ENCODE data around the gene WDR33. TPM values are rescaled to one million over a fixed set of nuclear protein-coding genes. Genes with fewer than 3 reads are reported as not detected.

Gene WDR33
- total and polyA plus RNA-seq, 9 of the 15 experiments (the other 6 are each of a cell fraction or from before 2014, with no cell fraction given), result 24.2 to 57.4 (median 38.4) TPM

DNA sequence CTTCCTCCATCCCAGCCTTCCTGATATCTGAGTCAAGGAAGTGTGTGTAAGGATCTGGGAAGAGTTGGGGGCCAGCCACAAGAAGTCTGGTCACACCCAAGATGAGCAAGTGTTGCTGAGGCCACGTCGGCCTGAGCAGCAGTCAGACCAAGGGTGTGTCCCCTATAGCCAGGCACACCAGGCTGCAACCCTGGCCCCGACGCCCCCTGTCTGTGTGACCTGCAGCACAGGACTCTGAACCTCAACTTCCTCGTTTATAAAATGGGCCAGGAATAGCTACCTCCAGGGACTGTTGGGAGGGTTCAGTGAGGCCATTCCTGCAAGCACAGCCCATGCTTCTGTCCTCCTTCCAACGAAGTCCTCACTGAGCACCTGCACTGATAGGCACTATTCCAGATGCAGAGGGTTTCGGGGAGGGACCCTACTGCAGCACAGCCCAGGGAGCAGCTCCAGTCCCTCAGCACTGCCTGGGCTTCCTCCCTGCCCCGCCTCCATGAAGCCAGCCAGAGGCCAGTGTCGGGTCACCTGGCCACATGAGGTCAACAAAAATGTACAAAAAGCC is 148.9 kb downstream of the WDR33 start:
- Histone ChIP-seq H3K9me3 (replicated peaks; ENCODE audit: control insufficient read depth, insufficient read depth, low read depth, low read length) (no peaks in the 10 kb centered on the region; the same call in 1 of the 2 replicates), H3K79me2 (ENCODE audit: control insufficient read depth, insufficient read depth, low read length) (no peaks in the 10 kb centered on the region), H3K9ac (ENCODE audit: insufficient read depth in 1 of 2, low read depth in 2 of 2, low read length in 2 of 2) (no peak overlapping the region; a peak in 1 of 4 replicates), H3K27ac (ENCODE audit: extremely low read depth, low read depth, low read length) (no peak overlapping the region), H3K4me3 (no peak overlapping the region), H3K36me3 (ENCODE audit: control insufficient read depth, insufficient read depth, low read length) (no peaks in the 10 kb centered on the region), H3K4me1 (replicated peaks in 1 of 2; ENCODE audit: control insufficient read depth in 2 of 2, insufficient read depth in 2 of 2, low read length in 2 of 2) (peaks cover 2 to 9% of the 10 kb centered on the region in 2 experiments; a peak in 3 of 5 replicates), H3K27me3 (ENCODE audit: control insufficient read depth in 2 of 2, insufficient read depth in 2 of 2, low read length in 2 of 2) (peaks cover 42 to 61% of the 10 kb centered on the region in 2 experiments), H2AFZ (ENCODE audit: low read depth, low read length) (no peak overlapping the region), H3K9me1 (ENCODE audit: control insufficient read depth, insufficient read depth, low read length) (no peaks in the 10 kb centered on the region), H3K4me2 (ENCODE audit: insufficient read depth, low read length) (no peak overlapping the region), H4K20me1 (replicated peaks; ENCODE audit: control insufficient read depth, insufficient read depth, low read length) (no peaks in the 10 kb centered on the region; the same call in none of the 2 replicates)
- no peak for DNase-seq (ENCODE audit: extremely low read depth in 1 of 4, low spot score in 3 of 4)
- ATAC-seq, result peak; percentile 44
- TF ChIP-seq ASH1L (IDR thresholded peaks at IDR 0.05; ENCODE audit: borderline replicate concordance, low read depth, partially characterized antibody), result no peak
- no peak for TF ChIP-seq TAF1 (IDR thresholded peaks at IDR 0.05; ENCODE audit: control insufficient read depth, extremely low read depth, insufficient read depth, low read length, severe bottlenecking)
- TF ChIP-seq, protein P1, sequence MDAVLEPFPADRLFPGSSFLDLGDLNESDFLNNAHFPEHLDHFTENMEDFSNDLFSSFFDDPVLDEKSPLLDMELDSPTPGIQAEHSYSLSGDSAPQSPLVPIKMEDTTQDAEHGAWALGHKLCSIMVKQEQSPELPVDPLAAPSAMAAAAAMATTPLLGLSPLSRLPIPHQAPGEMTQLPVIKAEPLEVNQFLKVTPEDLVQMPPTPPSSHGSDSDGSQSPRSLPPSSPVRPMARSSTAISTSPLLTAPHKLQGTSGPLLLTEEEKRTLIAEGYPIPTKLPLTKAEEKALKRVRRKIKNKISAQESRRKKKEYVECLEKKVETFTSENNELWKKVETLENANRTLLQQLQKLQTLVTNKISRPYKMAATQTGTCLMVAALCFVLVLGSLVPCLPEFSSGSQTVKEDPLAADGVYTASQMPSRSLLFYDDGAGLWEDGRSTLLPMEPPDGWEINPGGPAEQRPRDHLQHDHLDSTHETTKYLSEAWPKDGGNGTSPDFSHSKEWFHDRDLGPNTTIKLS (IDR thresholded peaks at IDR 0.05; ENCODE audit: borderline replicate concordance, low read depth), result no peak
- no peak for TF ChIP-seq OTX1 (CRISPR knock-in tag; IDR thresholded peaks at IDR 0.05)
- TF ChIP-seq CBFA2T2 (conservative IDR thresholded peaks at IDR 0.05), result no peak
- no peak for TF ChIP-seq SIX5 (IDR thresholded peaks at IDR 0.05; ENCODE audit: borderline replicate concordance in 1 of 2, insufficient read depth in 1 of 2, low read depth in 1 of 2, low read length in 2 of 2)
- TF ChIP-seq SIN3B (IDR thresholded peaks at IDR 0.05; ENCODE audit: low read depth), result no peak
- TF ChIP-seq, protein P2, sequence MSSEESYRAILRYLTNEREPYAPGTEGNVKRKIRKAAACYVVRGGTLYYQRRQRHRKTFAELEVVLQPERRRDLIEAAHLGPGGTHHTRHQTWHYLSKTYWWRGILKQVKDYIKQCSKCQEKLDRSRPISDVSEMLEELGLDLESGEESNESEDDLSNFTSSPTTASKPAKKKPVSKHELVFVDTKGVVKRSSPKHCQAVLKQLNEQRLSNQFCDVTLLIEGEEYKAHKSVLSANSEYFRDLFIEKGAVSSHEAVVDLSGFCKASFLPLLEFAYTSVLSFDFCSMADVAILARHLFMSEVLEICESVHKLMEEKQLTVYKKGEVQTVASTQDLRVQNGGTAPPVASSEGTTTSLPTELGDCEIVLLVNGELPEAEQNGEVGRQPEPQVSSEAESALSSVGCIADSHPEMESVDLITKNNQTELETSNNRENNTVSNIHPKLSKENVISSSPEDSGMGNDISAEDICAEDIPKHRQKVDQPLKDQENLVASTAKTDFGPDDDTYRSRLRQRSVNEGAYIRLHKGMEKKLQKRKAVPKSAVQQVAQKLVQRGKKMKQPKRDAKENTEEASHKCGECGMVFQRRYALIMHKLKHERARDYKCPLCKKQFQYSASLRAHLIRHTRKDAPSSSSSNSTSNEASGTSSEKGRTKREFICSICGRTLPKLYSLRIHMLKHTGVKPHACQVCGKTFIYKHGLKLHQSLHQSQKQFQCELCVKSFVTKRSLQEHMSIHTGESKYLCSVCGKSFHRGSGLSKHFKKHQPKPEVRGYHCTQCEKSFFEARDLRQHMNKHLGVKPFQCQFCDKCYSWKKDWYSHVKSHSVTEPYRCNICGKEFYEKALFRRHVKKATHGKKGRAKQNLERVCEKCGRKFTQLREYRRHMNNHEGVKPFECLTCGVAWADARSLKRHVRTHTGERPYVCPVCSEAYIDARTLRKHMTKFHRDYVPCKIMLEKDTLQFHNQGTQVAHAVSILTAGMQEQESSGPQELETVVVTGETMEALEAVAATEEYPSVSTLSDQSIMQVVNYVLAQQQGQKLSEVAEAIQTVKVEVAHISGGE (CRISPR knock-in tag; IDR thresholded peaks at IDR 0.05), result no peak
- no peak for TF ChIP-seq SAFB (IDR thresholded peaks at IDR 0.05; ENCODE audit: borderline replicate concordance, low read depth, low read length)
- TF ChIP-seq ELF1 (tag; IDR thresholded peaks at IDR 0.05), result no peak
- TF ChIP-seq, protein P3, sequence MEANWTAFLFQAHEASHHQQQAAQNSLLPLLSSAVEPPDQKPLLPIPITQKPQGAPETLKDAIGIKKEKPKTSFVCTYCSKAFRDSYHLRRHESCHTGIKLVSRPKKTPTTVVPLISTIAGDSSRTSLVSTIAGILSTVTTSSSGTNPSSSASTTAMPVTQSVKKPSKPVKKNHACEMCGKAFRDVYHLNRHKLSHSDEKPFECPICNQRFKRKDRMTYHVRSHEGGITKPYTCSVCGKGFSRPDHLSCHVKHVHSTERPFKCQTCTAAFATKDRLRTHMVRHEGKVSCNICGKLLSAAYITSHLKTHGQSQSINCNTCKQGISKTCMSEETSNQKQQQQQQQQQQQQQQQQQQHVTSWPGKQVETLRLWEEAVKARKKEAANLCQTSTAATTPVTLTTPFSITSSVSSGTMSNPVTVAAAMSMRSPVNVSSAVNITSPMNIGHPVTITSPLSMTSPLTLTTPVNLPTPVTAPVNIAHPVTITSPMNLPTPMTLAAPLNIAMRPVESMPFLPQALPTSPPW (CRISPR knock-in tag; IDR thresholded peaks at IDR 0.05), result no peak
- no peak for TF ChIP-seq FOSL1 (tag; conservative IDR thresholded peaks at IDR 0.05)
- TF ChIP-seq MCM3 (IDR thresholded peaks at IDR 0.05), result no peak
- TF ChIP-seq NFIX (CRISPR knock-in tag; IDR thresholded peaks at IDR 0.05; ENCODE audit: low read depth), result no peak
- intact Hi-C loops (cut with micrococcal nuclease), result no loop called here
- CTCF ChIA-PET (ENCODE audit: low intra/inter-chr PET ratio), result no interaction called here
- in situ Hi-C loops (cut with MboI), result no loop called here
- BruUV-seq (replicated peaks), result no TSS peak
- POLR2A ChIA-PET, result no interaction called here
- WGBS (ENCODE audit: insufficient coverage, low coverage, missing lambda C conversion rate), result 7% methylated on average over 9 of the region's 9 CpGs
- FAIRE-seq, result no peak
